Dedifferentiated amniotic fluid mesenchymal stem cell (primary cell): ENCODE results near the gene MSI2.

Experiments
- DNase-seq: peaks from one replicate; pipeline ENCODE4 v3.0.0-alpha.2; 2016; ENCODE audit errors: extremely low spot score

Gene MSI2

GRCh38 chr17:57524839-57525568 lies 268.7 kb downstream of the MSI2 start:
- DNase-seq: no peak

DNA sequence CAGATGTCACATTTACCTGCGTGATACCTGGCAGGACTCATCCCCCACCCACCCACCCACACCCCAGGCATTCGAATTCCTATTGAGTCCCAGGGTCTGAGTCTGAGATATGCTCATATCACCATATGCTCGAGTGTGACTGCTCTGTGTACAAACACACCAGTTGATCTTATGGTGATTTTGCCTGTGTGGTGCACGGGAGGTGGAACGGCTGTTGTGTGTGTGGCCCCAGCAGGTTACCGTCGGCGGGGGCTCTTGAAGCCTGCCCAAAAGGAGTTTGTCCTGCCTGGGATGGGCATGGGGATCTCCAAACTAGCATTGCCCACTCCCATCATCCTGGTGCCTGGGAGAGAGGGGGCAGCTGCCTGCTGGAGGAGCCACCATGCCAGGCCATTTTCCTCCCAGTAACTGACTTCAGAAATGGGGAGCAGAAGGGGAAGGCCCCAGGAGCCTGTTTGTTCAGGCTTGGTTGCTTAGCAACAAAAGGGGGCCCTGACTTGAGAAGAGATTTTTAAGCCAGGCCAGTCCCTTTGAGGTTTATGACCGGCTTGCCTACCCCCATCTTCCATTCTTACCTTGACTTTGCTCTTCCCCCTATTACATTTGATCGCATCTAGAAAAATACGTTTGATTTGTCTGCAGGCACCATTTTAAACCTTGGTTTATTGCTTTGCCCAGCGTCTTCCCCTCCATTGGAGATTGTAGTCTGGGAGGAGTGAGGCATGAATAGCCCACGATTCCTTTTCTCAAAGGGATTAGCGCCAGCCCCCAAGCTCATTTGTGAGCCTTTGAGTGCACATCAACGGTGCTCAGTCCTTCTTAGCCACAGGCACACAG lies 271.1 kb downstream of the MSI2 start:
- DNase-seq: no peak

DNA sequence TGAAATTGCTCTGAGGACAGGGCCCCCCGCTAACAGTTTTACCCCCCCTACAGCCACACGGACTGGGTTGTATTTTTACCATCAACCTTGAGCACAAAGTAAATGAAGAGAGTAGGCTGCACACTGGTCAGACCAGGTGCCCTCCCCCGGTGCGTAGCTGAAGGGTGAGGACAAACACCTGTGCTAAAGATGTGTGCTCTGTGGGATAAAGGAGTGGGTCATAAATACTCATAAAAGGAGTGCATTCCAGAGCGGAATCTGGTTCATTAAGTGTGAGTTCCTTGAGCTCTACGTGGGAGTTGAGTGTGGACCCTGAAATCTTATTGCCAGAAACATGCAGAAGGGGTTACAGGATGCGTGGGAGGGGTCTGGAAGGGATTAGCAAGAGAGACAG lies 271.7 kb downstream of the MSI2 start:
- DNase-seq: no peak

DNA sequence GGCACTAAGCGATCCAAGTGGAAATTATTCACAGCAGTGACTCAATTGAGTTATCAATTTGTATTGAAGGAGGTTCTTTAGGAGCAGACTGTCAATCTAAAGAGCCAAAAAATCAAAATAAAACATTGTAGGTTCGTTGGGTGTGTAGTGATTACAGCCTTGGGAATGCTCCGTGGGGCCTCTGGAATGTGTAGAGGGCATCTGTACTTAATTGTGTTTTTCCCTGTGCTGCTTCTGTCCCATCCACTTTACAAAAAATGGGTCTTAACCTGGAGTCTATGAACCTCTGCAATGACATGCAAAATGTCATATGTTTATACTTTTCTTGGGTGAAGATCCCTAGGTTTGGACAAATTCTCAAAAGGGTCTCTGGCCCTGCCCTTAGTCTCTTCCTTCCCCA lies 273.7 kb downstream of the MSI2 start:
- DNase-seq: no peak

DNA sequence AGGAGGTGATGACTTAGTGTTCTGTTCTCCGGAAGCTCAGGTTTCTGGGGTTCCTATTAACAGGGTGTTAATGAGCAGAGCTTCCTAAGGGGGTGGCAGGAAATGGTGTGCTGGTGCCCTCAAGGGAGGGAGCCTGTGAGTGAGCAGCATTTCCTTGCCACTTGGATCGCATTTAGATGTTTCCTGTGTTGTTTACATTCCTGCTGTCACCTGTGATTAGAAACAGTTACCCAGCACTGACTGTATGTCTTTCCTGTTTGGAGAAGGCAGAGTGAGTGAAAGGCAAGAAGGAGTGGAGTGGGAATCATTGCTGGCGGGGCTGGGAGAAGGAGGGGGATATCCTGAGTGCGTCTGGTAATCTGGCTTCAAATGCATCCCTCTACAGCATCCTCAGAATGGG lies 274.2 kb downstream of the MSI2 start:
- no peak for DNase-seq

- DNase-seq: no peak
Observed at GRCh38 chr17:57531078-57531477, 274.8 kb downstream of the MSI2 start.

GRCh38 chr17:57531648-57532504 lies 275.6 kb downstream of the MSI2 start:
- no peak for DNase-seq

GRCh38 chr17:57532556-57532955 lies 276.2 kb downstream of the MSI2 start:
- DNase-seq: no peak

- DNase-seq: no peak
Observed at GRCh38 chr17:57532966-57533365, 276.6 kb downstream of the MSI2 start.

DNA sequence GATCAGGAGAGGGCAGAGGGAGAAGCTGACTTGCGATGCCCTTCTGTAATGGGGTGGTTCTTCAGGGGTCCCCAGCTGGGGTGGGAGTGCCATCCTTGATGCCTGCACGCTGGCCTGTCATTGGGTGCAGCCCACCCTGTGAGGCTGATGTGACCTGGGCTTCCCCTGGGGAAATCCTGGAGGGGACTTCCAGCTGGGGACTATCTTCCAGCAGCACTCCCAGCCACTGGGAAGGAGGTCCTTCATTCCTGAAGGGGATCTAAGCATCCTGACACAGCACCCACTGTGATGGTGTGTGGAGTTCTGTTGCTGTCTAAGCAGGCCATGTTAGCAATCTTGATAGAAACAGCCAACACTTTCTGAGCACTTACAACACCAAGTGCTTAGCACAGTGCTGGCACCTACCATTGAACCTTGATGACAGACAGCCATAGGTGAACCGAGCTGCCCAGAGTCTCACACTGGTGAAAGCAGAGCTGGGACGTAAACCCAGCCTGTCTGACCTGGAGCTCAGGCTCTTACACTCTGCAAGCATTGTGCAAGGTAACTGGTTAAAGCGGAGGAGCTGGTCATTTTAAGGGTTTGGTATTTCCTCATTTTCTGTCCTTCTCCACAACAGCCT lies 277.5 kb downstream of the MSI2 start:
- no peak for DNase-seq

DNA sequence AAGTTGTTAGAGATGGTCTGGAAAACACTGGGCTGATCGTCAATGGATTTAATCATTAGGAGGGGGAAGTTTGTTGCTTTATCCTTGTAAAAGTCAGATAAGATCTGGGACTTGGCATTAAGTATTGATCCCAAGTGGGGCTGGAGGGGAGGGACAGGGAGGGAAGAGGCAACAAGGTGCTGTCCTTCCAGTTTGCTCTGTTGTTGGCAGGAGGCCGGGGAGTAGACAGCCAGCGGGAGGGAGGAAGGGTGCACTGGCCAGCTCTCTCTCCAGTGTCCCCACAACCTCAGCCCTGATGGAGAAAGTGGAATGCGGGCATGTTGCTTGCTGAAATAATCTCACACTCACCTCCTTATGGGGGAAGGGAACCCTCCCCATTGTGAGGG lies 278.5 kb downstream of the MSI2 start:
- no peak for DNase-seq

GRCh38 chr17:57535249-57535966 lies 279.1 kb downstream of the MSI2 start:
- no peak for DNase-seq

- no peak for DNase-seq
Observed at GRCh38 chr17:57536289-57536688, 280.0 kb downstream of the MSI2 start.

GRCh38 chr17:57536789-57537523 lies 280.6 kb downstream of the MSI2 start:
- no peak for DNase-seq

DNA sequence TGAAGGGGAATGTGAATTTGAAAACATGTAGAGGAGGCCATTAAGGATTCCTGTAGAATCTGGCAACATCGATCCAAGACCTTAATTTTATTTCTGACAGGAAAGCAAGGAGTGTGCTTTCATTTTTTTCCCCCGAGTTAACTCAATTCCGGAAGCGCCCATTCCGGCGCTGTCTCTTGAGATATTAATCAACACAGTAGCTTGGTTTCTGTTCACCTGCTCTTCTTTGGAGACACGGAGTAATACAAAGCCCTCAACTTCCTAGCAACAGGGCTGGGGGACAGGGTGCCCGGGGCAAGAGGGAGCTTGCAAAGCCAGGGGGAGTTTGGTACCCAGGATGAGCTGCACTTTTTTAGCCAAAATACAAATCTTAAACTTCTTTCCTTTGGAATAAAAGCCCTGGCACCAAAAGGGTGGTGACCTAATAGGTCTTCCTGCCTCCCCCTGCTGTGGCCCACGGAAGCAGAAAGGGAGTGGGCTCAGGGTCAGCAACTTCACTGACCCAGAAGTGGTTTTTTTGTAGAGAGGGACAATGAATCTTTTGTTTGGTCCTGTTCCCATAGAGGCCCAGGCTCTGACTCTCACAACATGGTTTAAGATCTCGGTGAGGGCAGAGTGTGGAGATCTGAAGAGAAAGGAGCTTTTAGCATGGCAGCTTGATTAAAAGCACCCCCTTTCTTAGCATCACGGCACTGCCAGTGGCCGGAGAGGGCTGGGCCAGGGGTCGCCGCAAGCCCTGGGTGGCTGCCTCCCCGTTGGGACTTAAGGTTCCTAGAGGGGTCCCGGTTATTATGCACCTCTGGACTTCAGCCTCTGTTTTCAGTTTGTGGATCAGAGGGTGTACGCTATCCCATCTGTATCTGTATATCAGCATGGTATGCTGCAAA lies 281.4 kb downstream of the MSI2 start:
- no peak for DNase-seq

DNA sequence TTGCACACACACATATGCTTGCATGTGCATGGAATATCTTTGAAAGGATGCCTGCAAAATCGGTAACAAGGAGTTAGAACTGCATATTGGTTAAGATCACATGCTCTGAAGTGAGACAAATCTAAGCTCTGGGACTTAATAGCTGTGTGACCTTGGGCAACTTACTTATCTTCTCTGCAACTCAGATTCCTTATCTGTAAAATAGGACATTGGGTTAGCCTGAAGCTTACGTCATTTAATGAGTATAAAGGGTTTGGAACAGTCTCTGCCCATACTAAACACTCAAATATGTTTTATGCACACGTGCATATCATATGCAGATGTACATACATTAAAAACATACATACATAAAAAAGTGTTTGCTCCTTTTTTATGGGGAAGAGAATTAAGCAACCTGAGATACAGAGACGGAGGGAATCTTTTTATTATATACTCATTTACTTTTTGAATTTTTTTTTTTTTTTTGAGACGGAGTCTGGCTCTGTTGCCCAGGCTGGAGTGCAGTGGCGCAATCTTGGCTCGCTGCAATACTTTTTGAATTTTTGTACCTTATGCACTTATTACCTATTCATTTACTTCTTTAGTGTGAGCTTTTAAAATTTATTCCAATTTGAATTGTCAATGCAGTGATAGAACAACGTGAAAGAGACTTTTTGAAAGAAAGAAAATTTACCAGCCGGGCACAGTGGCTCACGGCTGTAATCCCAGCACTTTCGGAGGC lies 282.6 kb downstream of the MSI2 start:
- DNase-seq: no peak

- DNase-seq: no peak
Observed at GRCh38 chr17:57539529-57540301, 283.4 kb downstream of the MSI2 start.

DNA sequence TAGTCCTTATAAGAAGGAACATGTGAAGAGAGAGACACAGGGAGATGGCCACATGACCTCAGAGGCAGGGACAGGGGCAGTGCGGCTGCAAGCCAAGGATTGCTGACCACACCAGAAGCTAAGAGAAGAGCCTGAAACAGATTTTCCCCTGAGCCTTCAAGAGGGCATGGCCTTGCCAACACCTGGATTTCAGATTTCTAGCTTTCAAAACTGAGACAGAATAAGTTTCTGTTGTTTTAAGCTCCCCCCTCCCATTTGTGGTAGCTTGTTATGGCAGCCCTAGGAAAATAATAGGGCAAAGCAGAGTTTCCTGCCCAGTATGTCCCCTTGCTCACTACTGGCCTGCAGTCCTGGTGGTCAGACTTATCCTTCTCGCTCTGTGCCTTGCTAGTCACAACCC lies 284.3 kb downstream of the MSI2 start:
- DNase-seq: no peak
